ENCODE results near the gene CPVL.
A peak's percentile ranks its signal among the peaks of the same experiment; 100 is the strongest.

The CPVL gene

DNA sequence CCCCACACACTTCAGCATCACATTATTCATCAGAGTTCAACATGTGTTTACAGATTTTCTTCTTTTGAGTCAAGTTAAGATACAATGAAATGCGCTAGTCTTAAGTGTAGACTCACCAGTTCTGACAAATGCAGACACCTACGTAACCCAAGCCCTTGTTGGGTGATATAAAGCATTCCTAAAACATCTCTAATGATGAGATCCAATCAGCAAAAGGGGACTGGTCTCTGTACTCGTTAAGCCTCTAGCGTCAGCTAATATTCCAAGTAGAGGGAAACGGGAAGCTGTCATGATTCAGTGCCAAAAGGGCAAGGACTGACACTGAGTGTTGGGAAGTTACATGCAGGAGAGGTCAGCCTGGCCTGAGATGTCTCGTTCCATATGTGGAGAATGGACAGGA lies 149.5 kb downstream of the CPVL start:
- DNase-seq (ENCODE audit: low read depth in 1 of 2, low spot score in 1 of 2) = no peak
- in situ Hi-C loops (cut with HindIII; ENCODE audit: low pct_unique_long_range_greater_than_20kb, low sequenced_read_pairs) = no loop called here
- no peak for TF ChIP-seq JUND (IDR thresholded peaks at IDR 0.05; ENCODE audit: low read depth)

- TF ChIP-seq JUND (IDR thresholded peaks at IDR 0.05; ENCODE audit: low read depth) = no peak
- DNase-seq (ENCODE audit: low read depth in 1 of 2, low spot score in 1 of 2) = no peak
- in situ Hi-C loops (cut with HindIII; ENCODE audit: low pct_unique_long_range_greater_than_20kb, low sequenced_read_pairs) = no loop called here
Observed at GRCh38 chr7:28993371-28993770, 153.0 kb downstream of the CPVL start.

DNA sequence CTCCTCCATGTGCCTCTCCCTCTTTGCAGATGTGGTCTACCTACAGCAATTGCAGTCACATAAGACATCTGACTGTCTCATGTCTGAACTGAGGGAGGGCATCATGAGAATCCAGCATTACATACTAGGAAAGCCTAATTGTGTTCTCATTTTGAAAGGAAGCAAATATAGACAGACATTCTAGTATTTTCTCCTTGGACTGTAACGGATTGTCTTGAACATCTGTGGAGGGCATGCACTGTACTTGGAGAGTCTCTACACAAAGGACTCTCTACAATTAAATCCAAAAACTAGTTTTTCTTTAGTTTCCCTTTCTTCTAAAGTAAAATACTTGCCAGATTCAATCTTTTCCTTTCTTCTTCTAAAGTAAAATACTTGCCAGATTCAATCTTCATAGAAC lies 153.5 kb downstream of the CPVL start:
- DNase-seq (ENCODE audit: low read depth in 1 of 2, low spot score in 1 of 2) = no peak
- no peak for TF ChIP-seq JUND (IDR thresholded peaks at IDR 0.05; ENCODE audit: low read depth)
- in situ Hi-C loops (cut with HindIII; ENCODE audit: low pct_unique_long_range_greater_than_20kb, low sequenced_read_pairs) = no loop called here

DNA sequence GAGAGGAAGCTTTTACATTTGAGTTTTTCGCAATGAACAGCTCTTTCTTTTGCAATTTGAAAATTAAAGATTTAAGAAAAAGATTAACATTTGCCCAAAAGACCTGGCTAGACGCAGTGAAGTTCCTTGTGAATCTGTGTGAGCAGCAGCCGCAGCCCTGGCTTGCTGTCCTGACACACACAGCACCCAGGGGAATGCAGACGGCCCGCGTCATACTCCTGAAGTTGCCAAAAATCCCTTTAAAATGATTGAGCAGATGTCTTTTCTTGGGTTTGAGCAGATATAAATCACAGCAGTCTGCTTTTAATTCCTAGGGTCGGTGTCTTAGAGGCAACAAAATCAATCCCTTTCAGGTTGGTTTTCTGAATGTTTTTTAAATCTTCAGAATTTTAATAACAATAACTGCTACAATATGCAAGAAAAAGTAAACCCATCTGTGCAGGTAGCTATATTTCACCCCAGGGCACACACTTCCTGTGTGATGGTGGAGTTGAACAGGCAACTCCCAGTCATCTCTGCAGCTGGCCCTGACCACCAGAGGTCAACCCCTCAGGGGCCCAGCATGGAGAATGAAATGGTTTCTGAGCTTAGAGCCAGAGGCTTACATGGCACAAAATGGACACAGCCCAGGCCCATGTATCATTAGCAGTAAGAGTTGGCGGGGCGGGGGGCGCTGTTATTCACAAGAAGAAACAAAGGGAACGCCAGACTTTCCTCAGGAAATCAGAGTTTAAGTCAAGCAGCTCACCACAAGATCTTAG lies 156.0 kb downstream of the CPVL start:
- DNase-seq (ENCODE audit: low read depth in 1 of 2, low spot score in 1 of 2) = no peak
- no peak for TF ChIP-seq JUND (IDR thresholded peaks at IDR 0.05; ENCODE audit: low read depth)
- in situ Hi-C loops (cut with HindIII; ENCODE audit: low pct_unique_long_range_greater_than_20kb, low sequenced_read_pairs) = no loop called here

DNA sequence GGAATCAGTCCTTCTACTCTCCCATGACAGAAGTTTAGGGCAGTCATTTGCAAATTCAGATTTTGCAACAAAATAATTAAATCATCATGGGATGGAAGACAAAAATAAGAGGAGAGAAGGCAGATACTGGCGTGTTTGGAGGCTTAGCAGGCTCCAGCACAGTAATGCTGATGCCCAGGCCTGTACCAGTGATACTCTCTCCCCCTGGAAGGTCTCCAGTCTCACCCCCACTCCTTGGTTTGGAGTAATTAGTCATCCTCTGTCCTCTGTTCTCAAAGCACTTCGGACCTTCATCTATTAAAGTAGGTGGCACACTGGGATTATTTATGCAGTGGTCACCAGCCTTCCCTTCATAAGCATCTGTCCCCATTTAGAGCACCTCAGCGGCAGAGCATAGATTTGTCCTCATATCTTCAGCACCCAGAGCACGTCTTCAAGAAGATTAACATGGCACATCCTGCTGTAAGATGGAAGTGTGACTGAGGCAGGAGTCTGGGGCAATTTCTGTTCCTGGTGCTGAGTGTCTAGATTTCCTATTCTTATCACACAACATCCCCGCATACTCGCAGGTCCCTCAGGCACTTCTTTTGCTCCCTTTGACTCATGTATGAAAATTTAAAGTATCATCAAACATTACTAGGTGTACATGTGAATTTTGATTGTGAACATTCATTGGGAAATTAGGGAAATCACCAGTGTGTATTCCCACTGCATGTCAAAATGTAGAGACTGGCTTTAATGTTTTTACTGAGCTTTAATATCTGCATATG lies 156.9 kb downstream of the CPVL start:
- no peak for TF ChIP-seq JUND (IDR thresholded peaks at IDR 0.05; ENCODE audit: low read depth)
- in situ Hi-C loops (cut with HindIII; ENCODE audit: low pct_unique_long_range_greater_than_20kb, low sequenced_read_pairs) = no loop called here
- DNase-seq (ENCODE audit: low read depth in 1 of 2, low spot score in 1 of 2) = no peak

GRCh38 chr7:28988810-28989209 lies 157.5 kb downstream of the CPVL start:
- in situ Hi-C loops (cut with HindIII; ENCODE audit: low pct_unique_long_range_greater_than_20kb, low sequenced_read_pairs) = no loop called here
- no peak for TF ChIP-seq JUND (IDR thresholded peaks at IDR 0.05; ENCODE audit: low read depth)
- DNase-seq (ENCODE audit: low read depth in 1 of 2, low spot score in 1 of 2) = no peak

GRCh38 chr7:28988091-28988490 lies 158.2 kb downstream of the CPVL start:
- in situ Hi-C loops (cut with HindIII; ENCODE audit: low pct_unique_long_range_greater_than_20kb, low sequenced_read_pairs) = no loop called here
- no peak for DNase-seq (ENCODE audit: low read depth in 1 of 2, low spot score in 1 of 2)
- TF ChIP-seq JUND (IDR thresholded peaks at IDR 0.05; ENCODE audit: low read depth) = no peak

DNA sequence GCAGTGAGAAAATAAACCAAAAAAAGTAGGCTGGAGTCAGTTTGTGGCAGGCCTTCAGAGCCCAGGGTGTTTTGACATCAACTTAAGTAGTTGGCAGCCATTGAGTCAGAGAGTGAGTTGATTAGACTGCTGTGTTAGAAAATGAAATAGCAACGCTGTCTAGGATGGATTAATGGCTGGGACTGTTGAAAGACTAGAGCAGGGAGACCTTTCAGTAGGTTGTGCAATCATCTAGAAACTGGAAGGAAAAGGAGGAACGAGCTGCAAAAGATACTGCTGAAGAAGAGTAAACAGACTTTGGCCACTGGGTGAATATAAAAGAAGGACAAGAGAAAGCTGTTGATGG lies 159.6 kb downstream of the CPVL start:
- no peak for TF ChIP-seq JUND (IDR thresholded peaks at IDR 0.05; ENCODE audit: low read depth)
- in situ Hi-C loops (cut with HindIII; ENCODE audit: low pct_unique_long_range_greater_than_20kb, low sequenced_read_pairs) = no loop called here
- no peak for DNase-seq (ENCODE audit: low read depth in 1 of 2, low spot score in 1 of 2)

DNA sequence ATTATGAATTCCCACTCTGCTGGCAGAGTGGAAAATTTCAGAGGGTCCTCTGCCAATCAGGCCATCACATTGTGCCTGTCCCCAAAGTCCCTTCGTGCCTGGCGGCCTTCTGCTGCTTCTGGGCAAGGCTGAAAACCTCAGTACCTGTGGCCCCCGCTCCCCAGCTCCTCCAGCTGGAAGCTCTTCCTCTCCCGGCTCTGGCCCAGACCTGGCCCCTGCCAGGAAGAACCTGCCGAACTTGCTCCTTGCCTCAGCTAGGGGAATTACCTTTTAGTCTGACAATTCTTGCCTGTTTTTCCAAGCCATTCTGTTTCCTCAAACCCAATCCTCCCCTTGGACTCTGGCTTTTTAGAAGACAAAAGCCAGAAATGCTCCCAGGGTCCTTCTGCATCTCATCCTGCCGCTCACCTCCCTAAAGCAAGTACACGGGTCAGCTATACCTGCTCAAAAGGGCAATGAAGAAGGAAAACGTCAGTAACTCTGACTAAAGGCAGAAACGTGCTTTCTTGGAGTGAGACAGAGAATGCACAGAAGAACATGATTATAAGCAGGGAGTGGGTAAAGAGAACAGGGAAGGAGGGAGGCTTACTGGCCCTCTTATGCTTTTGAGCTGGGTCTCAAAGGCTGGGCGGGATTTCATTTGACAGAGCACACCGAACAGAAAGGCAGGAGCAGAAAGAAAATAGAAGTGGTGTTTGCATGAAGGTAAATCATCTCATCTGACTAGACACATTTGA lies 160.1 kb downstream of the CPVL start:
- peak in 1 of 2 experiments; percentile 79 for DNase-seq (ENCODE audit: low read depth in 1 of 2, low spot score in 1 of 2)
- no peak for TF ChIP-seq JUND (IDR thresholded peaks at IDR 0.05; ENCODE audit: low read depth)
- in situ Hi-C loops (cut with HindIII; ENCODE audit: low pct_unique_long_range_greater_than_20kb, low sequenced_read_pairs) = no loop called here

GRCh38 chr7:28984631-28985030 lies 161.7 kb downstream of the CPVL start:
- DNase-seq (ENCODE audit: low read depth in 1 of 2, low spot score in 1 of 2) = peak in 1 of 2 experiments; percentile 69
- in situ Hi-C loops (cut with HindIII; ENCODE audit: low pct_unique_long_range_greater_than_20kb, low sequenced_read_pairs) = no loop called here
- 0 out of 2 replicates have a peak, but pooled peaks have one; percentile 0 for TF ChIP-seq JUND (IDR thresholded peaks at IDR 0.05; ENCODE audit: low read depth)

GRCh38 chr7:28984217-28984616 lies 162.1 kb downstream of the CPVL start:
- in situ Hi-C loops (cut with HindIII; ENCODE audit: low pct_unique_long_range_greater_than_20kb, low sequenced_read_pairs) = no loop called here
- DNase-seq (ENCODE audit: low read depth in 1 of 2, low spot score in 1 of 2) = peak in 1 of 2 experiments; percentile 87
- peak; percentile 54; the same call in 1 of the 2 replicates for TF ChIP-seq JUND (IDR thresholded peaks at IDR 0.05; ENCODE audit: low read depth)

DNA sequence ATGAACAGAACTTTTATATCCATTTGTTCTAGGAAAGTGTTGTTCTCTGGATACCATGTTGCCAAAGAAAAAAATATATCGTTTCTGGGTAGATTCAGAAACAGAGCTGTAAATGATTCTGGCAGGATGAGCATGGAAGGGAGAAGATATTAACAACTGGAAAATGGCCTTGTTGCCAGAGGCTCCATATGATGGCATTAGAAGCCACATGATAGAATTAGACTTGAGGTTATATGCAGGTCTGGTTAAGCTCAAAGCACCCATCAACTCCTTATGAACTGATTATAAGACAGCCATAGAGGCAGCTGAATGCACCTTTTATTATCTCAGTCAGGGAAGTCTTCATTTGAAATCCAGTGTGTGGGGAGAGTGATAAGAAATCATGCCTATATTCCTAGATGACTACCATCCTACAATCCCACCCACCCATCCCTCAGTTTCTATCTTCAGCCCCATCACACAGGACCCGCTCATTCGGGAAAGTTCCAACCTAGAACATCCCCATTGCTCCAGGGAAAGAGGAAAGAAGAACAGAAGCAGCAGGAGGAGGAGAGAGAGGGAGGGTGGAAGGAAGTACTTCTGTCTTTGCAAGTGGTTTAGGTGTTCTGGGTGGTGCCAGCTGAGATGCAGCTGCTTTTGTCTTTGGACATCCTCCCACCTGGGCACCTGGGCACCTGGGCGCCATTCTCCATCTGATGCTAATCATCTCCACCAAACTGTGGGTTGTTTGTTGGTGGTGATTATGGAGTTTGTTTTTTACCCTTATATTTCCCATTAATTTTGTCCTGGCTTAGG lies 162.7 kb downstream of the CPVL start:
- TF ChIP-seq JUND (IDR thresholded peaks at IDR 0.05; ENCODE audit: low read depth) = no peak
- in situ Hi-C loops (cut with HindIII; ENCODE audit: low pct_unique_long_range_greater_than_20kb, low sequenced_read_pairs) = no loop called here
- no peak for DNase-seq (ENCODE audit: low read depth in 1 of 2, low spot score in 1 of 2)
